Glutamatergic neuron (in vitro differentiated cells): ENCODE results near the gene JDP2. TPM values are rescaled to one million over a fixed set of nuclear protein-coding genes. Genes with fewer than 3 reads are reported as not detected.

Experiments used
- DNase-seq: peaks from one replicate; pipeline ENCODE4 v3.0.0; 2022
- H3K27ac Mint-ChIP-seq: one replicate; pipeline ENCODE4 v1.8.0; 2020; ENCODE audit warnings: mild to moderate bottlenecking, mixed read lengths, inconsistent platforms; ENCODE audit not compliant: unreplicated experiment
- H3K27me3 Mint-ChIP-seq: one replicate; pipeline ENCODE4 v1.8.0; 2020; ENCODE audit warnings: mild to moderate bottlenecking, moderate library complexity, mixed read lengths, inconsistent platforms; ENCODE audit not compliant: unreplicated experiment
- H3K36me3 Mint-ChIP-seq: one replicate; pipeline ENCODE4 v1.8.0; 2020; ENCODE audit warnings: mild to moderate bottlenecking, mixed read lengths, inconsistent platforms; ENCODE audit not compliant: unreplicated experiment
- H3K4me1 Mint-ChIP-seq: one replicate; pipeline ENCODE4 v1.8.0; 2020; ENCODE audit warnings: mild to moderate bottlenecking, low read depth, mixed read lengths, inconsistent platforms; ENCODE audit not compliant: unreplicated experiment
- H3K4me3 Mint-ChIP-seq: one replicate; pipeline ENCODE4 v1.8.0; 2020; ENCODE audit warnings: mild to moderate bottlenecking, mixed read lengths, inconsistent platforms; ENCODE audit not compliant: unreplicated experiment
- H3K9me3 Mint-ChIP-seq: one replicate; pipeline ENCODE4 v1.8.0; 2020; ENCODE audit warnings: mild to moderate bottlenecking, moderate library complexity, mixed read lengths, inconsistent platforms; ENCODE audit not compliant: unreplicated experiment
- total RNA-seq: library from RNA; stranded (reverse); fragmentation: NEBNext Ultra II Directional; extraction: Animal tissue kit (Norgen Biotek cat#: 25700); gene quantifications from one replicate; pipeline ENCODE4 v1.2.1, GENCODE V29; 2021; ENCODE audit not compliant: unreplicated experiment
- TF ChIP-seq, protein P1 (sequence below): fragments of 200-600 bp; sonication (generic); IDR thresholded peaks from one replicate; pipeline ENCODE4 v1.5.0; 2021; ENCODE audit not compliant: partially characterized antibody, unreplicated experiment

JDP2 gene
- total RNA-seq, 1 donor from 2014 or later = 5.7 TPM

DNA sequence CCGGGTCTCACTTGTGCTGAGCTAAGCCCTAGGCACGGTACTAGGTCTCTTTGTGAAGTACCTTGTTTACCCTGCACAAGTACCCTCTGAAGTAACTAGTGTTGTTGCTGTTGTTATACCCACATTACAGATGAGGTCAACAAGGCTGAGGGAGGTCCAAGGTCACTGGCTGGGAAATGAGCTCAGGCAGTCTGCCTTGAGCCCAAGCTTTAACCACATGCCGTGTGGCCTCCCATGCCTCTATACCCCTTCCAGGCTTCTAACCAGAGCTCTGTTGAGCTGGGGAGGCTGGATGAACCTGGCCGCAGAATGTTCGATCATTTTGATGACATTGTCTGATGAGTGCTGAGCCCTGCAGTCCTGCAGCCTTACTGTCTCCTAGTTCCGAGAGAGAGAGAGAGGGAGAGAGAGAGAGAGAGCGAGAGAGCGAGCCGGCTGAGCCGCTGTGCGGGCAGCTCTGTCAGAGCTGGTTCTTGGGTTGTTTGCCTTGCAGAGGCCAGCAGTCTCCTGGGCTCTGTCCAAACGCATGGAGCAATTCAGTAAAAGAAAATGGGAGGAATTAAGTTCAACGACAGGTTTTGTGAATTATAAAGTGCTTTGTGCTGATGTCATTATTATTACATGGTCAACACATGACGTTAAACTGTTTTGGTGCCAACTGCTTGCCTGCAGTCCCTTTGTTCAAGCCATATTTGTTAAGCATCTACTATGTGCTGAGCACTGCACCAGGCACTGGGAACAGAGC is 13.1 kb downstream of the JDP2 start:
- Mint-ChIP-seq H3K27me3 (peaks cover 3% of the 10 kb centered on the region), H3K4me1 (peaks cover 3% of the 10 kb centered on the region), H3K36me3 (no peaks in the 10 kb centered on the region), H3K4me3 (no peak overlapping the region), H3K27ac (no peak overlapping the region), H3K9me3 (no peaks in the 10 kb centered on the region)
- TF ChIP-seq, protein P1, sequence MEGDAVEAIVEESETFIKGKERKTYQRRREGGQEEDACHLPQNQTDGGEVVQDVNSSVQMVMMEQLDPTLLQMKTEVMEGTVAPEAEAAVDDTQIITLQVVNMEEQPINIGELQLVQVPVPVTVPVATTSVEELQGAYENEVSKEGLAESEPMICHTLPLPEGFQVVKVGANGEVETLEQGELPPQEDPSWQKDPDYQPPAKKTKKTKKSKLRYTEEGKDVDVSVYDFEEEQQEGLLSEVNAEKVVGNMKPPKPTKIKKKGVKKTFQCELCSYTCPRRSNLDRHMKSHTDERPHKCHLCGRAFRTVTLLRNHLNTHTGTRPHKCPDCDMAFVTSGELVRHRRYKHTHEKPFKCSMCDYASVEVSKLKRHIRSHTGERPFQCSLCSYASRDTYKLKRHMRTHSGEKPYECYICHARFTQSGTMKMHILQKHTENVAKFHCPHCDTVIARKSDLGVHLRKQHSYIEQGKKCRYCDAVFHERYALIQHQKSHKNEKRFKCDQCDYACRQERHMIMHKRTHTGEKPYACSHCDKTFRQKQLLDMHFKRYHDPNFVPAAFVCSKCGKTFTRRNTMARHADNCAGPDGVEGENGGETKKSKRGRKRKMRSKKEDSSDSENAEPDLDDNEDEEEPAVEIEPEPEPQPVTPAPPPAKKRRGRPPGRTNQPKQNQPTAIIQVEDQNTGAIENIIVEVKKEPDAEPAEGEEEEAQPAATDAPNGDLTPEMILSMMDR = no peak
- no peak for DNase-seq

DNA sequence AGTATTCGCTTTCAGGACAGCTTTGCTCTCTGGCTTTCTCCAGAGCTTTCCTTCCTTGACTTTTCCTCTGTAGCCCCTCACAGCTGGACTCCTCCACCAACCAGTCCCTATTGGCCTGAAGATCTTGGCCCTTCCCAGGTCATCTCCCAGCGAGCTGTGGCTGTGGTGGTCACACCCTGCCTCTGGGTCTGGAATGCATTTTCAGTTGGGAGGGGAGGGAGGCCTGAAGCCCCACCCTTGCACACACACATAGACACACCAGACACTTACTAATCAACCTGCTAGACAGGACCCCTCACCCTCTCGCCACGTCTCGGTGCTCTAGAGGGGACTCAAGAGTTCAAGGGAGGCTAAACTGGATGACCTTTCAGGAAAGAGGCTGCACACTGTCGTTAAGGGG is 13.9 kb downstream of the JDP2 start:
- TF ChIP-seq, protein P1 = no peak
- Mint-ChIP-seq H3K36me3 (no peaks in the 10 kb centered on the region), H3K4me3 (no peak overlapping the region), H3K27ac (no peak overlapping the region), H3K4me1 (peaks cover 7% of the 10 kb centered on the region), H3K9me3 (peaks cover 3% of the 10 kb centered on the region), H3K27me3 (peaks cover 3% of the 10 kb centered on the region)
- DNase-seq = no peak

DNA sequence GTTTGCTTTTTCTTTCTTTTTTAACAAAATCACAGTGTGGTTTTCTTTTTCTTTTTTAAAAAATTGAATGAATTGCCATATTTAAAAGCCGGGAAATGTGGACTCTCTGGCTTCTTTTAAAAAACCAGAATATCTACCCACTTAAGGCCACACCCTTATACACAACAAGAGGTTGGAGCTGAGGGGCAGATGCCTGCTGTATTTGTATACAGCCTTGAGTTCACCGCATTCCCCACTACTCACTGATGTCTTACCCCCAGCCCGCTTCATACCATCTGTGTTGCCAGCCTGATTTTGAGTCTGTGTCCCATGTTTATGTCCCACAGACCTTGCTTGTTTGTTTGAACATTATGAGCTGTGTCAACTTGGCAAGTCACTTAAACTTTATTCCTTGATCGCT is 14.3 kb downstream of the JDP2 start:
- Mint-ChIP-seq H3K27ac (no peak overlapping the region), H3K9me3 (peaks cover 4% of the 10 kb centered on the region), H3K36me3 (no peaks in the 10 kb centered on the region), H3K27me3 (peaks cover 3% of the 10 kb centered on the region), H3K4me1 (peaks cover 7% of the 10 kb centered on the region), H3K4me3 (no peak overlapping the region)
- DNase-seq = no peak
- TF ChIP-seq, protein P1 = no peak

DNA sequence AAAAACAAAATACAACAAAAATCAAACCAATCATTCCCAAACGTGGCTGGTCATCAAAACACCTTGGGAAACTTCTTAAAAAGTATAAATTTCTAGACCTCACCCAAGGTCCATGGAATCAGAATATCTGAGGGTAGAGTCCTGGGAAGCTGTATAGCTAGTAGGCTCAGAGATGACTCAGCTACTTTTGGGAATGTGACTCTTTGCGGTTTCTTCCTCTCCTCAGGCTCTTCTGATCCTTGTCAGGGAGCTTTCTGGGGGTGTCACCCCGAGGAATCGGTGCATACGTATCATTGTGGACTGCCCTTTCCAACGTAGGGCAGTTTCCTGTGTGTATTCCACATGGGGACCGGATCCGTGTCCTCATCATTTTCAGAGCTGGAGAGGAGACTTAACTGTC is 14.8 kb downstream of the JDP2 start:
- peaks cover 7% of the 10 kb centered on the region for H3K4me1 Mint-ChIP-seq
- no peak for DNase-seq
- peaks cover 4% of the 10 kb centered on the region for H3K9me3 Mint-ChIP-seq
- no peak overlapping the region for H3K4me3 Mint-ChIP-seq
- no peaks in the 10 kb centered on the region for H3K36me3 Mint-ChIP-seq
- TF ChIP-seq, protein P1 = no peak
- peaks cover 3% of the 10 kb centered on the region for H3K27me3 Mint-ChIP-seq
- no peak overlapping the region for H3K27ac Mint-ChIP-seq

DNA sequence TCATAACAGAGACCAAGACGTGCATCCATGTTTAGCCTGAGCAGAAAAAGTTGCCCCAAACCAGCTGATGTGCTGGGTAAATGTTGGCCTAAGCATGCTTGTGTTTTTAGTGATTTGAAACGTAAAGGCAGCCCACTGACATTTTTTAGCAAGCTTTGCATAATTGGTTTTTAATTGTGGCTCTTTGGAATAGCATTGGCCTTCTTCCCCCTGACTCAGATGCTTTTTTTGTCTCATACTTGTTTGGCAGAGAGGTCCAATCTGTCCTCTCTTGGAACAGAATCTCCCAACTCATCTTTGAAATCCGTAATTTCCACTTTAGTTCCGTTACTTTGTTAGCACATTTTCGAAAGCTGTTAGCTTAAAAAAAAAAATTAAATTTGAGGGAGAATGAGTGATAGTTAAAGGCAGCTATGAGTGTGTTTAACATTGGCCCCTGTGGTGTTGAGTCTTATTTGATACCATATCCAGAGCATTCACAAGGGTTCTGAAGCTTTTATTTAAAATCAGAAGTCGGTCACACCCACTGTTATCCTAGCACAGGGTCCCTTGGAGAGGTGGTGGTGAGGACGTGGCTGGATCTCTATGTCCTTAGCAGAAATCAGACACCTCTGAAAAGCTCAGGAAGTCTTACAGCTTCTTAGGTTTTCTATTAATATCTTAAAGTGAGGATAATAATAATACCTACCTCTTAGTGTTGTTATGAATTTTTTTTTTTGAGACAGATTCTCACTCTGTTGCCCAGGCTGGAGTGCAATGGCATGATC is 15.6 kb downstream of the JDP2 start:
- Mint-ChIP-seq H3K27me3 (peaks cover 3% of the 10 kb centered on the region), H3K4me3 (no peak overlapping the region), H3K9me3 (peaks cover 4% of the 10 kb centered on the region), H3K36me3 (no peaks in the 10 kb centered on the region), H3K4me1 (peaks cover 9% of the 10 kb centered on the region), H3K27ac (no peak overlapping the region)
- TF ChIP-seq, protein P1 = no peak
- DNase-seq = no peak
